ENCODE measurements around the gene IGFALS.

Gene IGFALS

GRCh38 chr16:1763521-1764511, 29.7 kb downstream of the IGFALS start:
- DNase-seq, result no peak

DNA sequence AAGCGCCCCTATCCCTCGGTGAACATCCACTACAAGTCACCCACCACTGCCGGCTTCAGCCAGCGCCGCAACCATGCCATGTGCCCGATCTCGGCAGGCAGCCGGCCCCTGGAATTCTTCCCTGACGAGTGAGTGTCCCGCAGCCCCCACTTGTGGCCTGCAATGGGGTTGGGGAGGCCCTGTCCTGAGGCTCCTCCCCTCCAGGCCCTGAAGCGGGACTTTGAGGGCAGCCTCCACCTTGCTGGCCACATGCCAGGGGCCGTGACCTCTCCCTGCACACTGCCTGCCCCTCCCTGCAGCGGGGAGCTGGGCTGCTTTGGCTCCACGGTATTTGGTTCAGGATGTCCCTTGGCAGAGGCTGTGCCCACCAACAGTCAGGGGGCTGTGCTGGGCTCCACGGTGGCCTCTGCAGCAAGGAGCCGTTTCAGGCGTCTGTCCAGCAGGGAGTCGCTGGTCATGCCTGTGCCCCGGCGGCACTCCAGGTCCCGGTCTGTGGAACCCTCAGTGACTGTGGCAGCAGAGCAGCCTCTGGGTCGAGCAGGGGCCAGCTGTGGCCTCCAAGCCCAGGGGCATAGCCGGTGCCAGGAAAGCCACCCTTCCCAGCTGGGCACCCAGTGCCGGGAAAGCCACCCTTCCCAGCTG, 30.5 kb downstream of the IGFALS start:
- no peak for DNase-seq

DNA sequence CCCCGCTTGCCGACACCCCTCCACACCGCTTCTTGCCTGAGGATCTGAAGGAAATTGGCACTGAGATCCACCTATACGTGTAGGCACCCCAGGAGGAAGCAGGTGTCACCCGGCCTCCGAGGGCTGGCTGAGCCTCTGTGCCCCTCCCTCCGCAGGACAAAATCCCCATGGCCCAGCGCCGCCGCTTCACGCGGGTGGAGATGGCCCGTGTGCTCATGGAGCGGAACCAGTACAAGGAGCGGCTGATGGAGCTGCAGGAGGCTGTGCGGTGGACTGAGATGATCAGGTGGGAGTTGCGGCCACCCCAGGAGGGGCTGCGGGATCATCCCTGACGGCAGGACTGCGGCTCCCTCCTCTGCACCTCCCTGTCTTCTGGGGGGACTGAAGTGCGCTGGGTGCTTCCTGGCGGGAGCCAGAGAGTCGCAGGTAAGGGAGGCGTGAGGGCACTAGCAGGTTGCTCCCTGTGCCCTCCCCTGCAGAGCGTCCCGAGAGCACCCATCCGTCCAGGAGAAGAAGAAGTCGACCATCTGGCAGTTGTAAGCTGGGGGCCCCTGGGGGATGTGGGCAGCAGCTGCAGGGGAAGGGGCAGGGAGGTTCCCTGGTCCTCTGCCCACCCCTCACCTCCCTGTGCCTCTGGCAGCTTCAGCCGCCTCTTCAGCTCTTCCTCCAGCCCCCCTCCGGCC, 31.2 kb downstream of the IGFALS start:
- DNase-seq, result no peak

- DNase-seq, result no peak
Measured at GRCh38 chr16:1761751-1762150, 31.8 kb downstream of the IGFALS start.

GRCh38 chr16:1760911-1761310, 32.6 kb downstream of the IGFALS start:
- no peak for DNase-seq

GRCh38 chr16:1759511-1759910, 34.0 kb downstream of the IGFALS start:
- no peak for DNase-seq

GRCh38 chr16:1758923-1759322, 34.6 kb downstream of the IGFALS start:
- no peak for DNase-seq

DNA sequence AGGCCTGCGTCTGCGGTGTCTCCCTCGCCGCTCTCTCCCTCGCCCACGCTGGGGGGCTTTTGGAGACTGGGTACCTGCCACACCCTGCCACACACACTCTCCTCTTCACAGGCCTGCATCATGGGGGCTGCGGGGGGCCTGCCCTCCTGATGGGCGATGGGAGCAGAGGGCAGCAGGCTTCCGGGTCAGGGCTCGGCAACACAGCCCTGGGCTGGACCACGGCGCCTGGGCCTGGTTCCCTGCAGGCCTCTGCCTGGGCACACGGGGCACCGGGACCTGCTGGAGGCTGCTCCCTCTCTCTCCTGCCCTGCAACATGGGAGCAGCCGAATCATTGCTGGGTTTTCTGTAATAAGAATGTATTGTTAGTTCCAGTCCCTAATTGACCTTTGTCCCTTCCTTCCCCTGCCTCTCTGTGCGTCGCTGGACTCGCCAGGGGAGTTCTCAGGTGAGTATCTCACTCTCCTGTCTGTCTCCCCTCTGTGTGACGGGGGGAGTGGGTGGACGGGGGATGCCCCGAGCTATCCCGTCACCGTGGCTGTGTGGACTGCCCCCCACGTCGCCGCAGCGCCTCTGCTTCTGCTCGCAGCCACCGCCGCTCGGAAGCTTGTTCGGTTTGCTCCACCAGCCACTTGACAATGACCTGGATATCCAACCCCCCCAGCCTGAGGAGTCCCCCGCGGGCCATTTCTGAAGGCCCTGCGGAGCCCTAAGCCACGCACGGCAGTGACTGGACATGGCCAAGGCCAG, 35.6 kb downstream of the IGFALS start:
- no peak for DNase-seq

GRCh38 chr16:1754204-1754603, 39.3 kb downstream of the IGFALS start:
- DNase-seq, result no peak

- no peak for DNase-seq
Measured at GRCh38 chr16:1752853-1753252, 40.7 kb downstream of the IGFALS start.

- no peak for DNase-seq
Measured at GRCh38 chr16:1751946-1752345, 41.6 kb downstream of the IGFALS start.

DNA sequence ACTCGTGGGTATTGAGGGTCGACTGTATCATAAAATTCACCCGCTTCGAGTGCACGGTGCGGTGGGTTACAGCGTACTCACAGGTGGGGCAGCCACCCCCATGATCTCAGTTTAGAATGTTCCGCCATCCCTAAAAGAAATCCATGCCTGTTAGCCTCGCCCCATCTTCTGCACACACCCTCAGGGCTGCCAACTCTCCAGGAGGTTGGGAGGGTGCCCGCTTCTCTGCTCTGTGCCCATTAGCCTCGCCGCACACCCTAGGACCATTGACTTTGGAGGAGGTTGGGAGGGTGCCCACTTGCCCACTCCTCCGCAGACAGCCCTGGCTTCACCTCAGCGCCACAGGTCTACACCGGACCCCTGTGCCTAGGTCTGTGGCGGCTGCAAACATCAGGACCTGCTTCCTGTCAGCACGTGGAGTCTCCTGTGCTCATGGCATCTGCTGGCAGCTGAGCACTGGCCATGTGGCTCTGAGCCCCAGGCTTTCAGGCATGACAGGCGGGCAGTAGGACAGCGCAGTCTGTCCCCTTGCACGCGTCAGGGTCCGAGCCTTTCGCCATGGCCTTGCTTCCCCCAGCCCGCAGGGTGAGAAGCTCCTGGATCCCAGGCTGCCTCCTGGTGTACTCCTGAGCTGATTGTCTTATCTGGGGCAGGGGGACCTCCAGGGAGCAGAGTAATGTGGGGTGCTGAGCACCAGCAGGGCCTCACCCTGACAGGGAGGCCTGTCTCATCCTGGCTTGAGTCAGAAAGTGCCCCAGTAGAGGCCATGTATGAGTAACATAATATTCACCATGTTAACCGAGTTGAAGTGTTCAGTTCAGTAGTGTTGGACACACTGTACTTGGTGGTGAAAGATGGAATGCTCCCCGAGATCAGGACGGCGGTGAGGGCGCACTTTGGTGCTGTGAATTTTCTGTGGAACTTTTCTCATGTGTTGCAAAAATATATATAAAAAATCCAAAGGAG, 44.1 kb downstream of the IGFALS start:
- DNase-seq, result no peak

- no peak for DNase-seq
Measured at GRCh38 chr16:1747934-1748333, 45.6 kb downstream of the IGFALS start.

- no peak for DNase-seq
Measured at GRCh38 chr16:1746693-1747195, 46.8 kb downstream of the IGFALS start.

GRCh38 chr16:1745900-1746692, 47.4 kb downstream of the IGFALS start:
- no peak for DNase-seq

- DNase-seq, result no peak
Measured at GRCh38 chr16:1745181-1745899, 48.2 kb downstream of the IGFALS start.

GRCh38 chr16:1744338-1744840, 49.1 kb downstream of the IGFALS start:
- DNase-seq, result no peak

DNA sequence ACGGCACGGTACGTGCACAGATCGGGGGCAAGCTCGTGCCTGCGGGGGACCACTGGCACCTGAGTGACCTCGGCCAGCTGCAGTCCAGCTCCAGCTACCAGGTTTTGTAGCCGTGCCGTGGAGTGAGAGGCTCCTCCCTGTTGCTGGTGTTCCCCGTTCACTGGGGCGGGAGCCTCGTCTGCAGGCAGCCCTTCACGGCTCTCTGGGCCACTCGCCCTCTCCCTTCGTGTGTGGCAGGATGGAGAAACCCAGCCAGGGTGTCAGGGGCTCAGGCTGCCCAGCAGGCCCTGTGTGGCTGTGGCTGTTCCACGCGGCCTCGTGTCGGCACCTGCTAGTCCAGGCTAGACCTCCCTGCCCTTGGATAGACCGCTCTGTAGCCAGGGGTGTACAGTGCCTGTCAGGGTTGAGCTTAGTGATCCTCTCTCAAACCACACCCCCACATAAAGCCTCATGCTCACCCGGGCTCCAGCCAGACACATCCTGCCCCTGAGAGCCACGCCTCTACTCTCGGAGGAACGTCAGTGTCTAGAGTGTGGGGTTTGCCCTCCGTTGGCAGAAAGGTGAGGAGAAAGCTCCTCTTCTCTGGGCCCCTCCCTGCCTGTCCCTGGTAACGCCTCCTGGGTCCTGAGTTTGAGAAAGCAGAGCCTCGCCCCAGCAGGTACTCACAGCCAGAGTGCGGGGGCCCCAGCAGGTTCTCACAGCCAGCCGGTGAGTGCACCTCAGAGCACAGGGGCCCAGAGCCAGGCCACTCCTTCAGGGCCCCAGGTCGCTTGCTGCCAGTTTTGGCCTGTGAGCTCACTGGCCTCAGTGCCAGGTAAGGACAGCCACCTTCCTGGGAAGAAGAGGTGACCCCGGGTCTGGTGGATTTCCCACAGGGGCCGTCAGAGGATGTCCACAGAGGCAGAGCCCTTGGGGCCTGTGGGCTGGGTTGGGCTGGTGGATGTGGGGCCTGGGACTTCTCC, 49.8 kb downstream of the IGFALS start:
- DNase-seq, result no peak

Data from NCI-H187 treated with DMSO at 0.1 percent for 48 hours (cell line).